HG03175 (cell line): ENCODE measurements around the gene NOS1.
"Not testable (repeated sequence)": the region's sequence is repeated elsewhere in the genome, so short reads cannot be mapped to it uniquely, and the experiment has no call there.

ENCODE experiments used
- ATAC-seq: cut with Tn5 transposase; IDR thresholded peaks from one replicate; pipeline ENCODE4 v1.9.1; 2021; ENCODE audit warnings: mild to moderate bottlenecking, moderate library complexity; ENCODE audit not compliant: unreplicated experiment

The NOS1 gene

GRCh38 chr12:117210266-117210918 is 151.0 kb downstream of the NOS1 start:
- no peak for ATAC-seq

- no peak for ATAC-seq
These were observed 151.8 kb downstream of the NOS1 start for GRCh38 chr12:117209626-117210025.

- no peak for ATAC-seq
These were observed 152.5 kb downstream of the NOS1 start for GRCh38 chr12:117208811-117209455.

GRCh38 chr12:117208206-117208605 is 153.2 kb downstream of the NOS1 start:
- ATAC-seq, result no peak

GRCh38 chr12:117207675-117208074 is 153.8 kb downstream of the NOS1 start:
- no peak for ATAC-seq

GRCh38 chr12:117202556-117202955 is 158.9 kb downstream of the NOS1 start:
- ATAC-seq, result no peak

GRCh38 chr12:117202033-117202432 is 159.4 kb downstream of the NOS1 start:
- no peak for ATAC-seq

GRCh38 chr12:117199956-117200744 is 161.3 kb downstream of the NOS1 start:
- ATAC-seq, result not testable (repeated sequence)

GRCh38 chr12:117196334-117196733 is 165.1 kb downstream of the NOS1 start:
- not testable (repeated sequence) for ATAC-seq

GRCh38 chr12:117195027-117195426 is 166.4 kb downstream of the NOS1 start:
- not testable (repeated sequence) for ATAC-seq

GRCh38 chr12:117193903-117194302 is 167.5 kb downstream of the NOS1 start:
- no peak for ATAC-seq

GRCh38 chr12:117192581-117192980 is 168.8 kb downstream of the NOS1 start:
- not testable (repeated sequence) for ATAC-seq

GRCh38 chr12:117192057-117192456 is 169.4 kb downstream of the NOS1 start:
- no peak for ATAC-seq

GRCh38 chr12:117190210-117190781 is 171.1 kb downstream of the NOS1 start, which contains the start of gene FBXO21:
Gene FBXO21 (minus strand): TSS chr12:117190470. CDS start chr12:117190456, 14 bp downstream.
- ATAC-seq, result peak; percentile 92

GRCh38 chr12:117189725-117190209 is 171.7 kb downstream of the NOS1 start:
- ATAC-seq, result peak; percentile 39

- ATAC-seq, result no peak
These were observed 172.3 kb downstream of the NOS1 start for GRCh38 chr12:117188961-117189724.

GRCh38 chr12:117188121-117188665 is 173.2 kb downstream of the NOS1 start:
- no peak for ATAC-seq

- no peak for ATAC-seq
These were observed 174.0 kb downstream of the NOS1 start for GRCh38 chr12:117187421-117187820.

GRCh38 chr12:117182866-117183265 is 178.6 kb downstream of the NOS1 start:
- ATAC-seq, result no peak

GRCh38 chr12:117181468-117181843 is 180.0 kb downstream of the NOS1 start:
- not testable (repeated sequence) for ATAC-seq
